Neural progenitor cell (in vitro differentiated cells): ENCODE measurements around the gene THBS1. TPM values are rescaled to one million over a fixed set of nuclear protein-coding genes. Genes with fewer than 3 reads are reported as not detected.

Experiments
- DNase-seq: peaks from one replicate; pipeline ENCODE4 v3.0.0-alpha.2; 2016; ENCODE audit warnings: low spot score
- H2AFZ ChIP-seq: fragments of 200-600 bp; sonication (generic); replicated peaks from 2 replicates; pipeline ENCODE4 v1.6.1; 2016; ENCODE audit warnings: antibody characterized with exemption
- H3F3A ChIP-seq: fragments of 200-600 bp; sonication (generic); 2 replicates; pipeline ENCODE4 v1.6.1; 2016; ENCODE audit warnings: antibody characterized with exemption, low read depth
- H3K27ac ChIP-seq: fragments of 200-600 bp; sonication (generic); 2 replicates; pipeline ENCODE4 v1.5.1; 2016; ENCODE audit warnings: mild to moderate bottlenecking
- H3K27me3 ChIP-seq: fragments of 200-600 bp; sonication (generic); 2 replicates; pipeline ENCODE4 v1.6.1; 2016; ENCODE audit warnings: mild to moderate bottlenecking, moderate library complexity
- H3K36me3 ChIP-seq: fragments of 200-600 bp; sonication (generic); 2 replicates; pipeline ENCODE4 v1.5.1; 2016
- H3K4me1 ChIP-seq: fragments of 200-600 bp; sonication (generic); 2 replicates; pipeline ENCODE4 v1.6.1; 2016; ENCODE audit warnings: mixed run types
- H3K4me2 ChIP-seq: fragments of 200-600 bp; sonication (generic); 2 replicates; pipeline ENCODE4 v1.6.1; 2016
- H3K4me3 ChIP-seq: fragments of 200-600 bp; sonication (generic); 2 replicates; pipeline ENCODE4 v1.5.1; 2016
- H3K79me2 ChIP-seq: fragments of 200-600 bp; sonication (generic); 2 replicates; pipeline ENCODE4 v1.6.1; 2016; ENCODE audit warnings: low read depth
- H3K9ac ChIP-seq: fragments of 200-600 bp; sonication (generic); 2 replicates; pipeline ENCODE4 v1.6.1; 2016
- H3K9me3 ChIP-seq: fragments of 200-600 bp; sonication (generic); 2 replicates; pipeline ENCODE4 v1.5.1; 2016; ENCODE audit warnings: low read depth
- H4K20me1 ChIP-seq: fragments of 200-600 bp; sonication (generic); 2 replicates; pipeline ENCODE4 v1.6.1; 2016; ENCODE audit warnings: low read depth
- H3K27ac Mint-ChIP-seq: 3 replicates; pipeline ENCODE4 v1.8.0; 2021; ENCODE audit warnings: mixed read lengths
- H3K27me3 Mint-ChIP-seq: 2 replicates; pipeline ENCODE4 v1.8.0; 2022; ENCODE audit warnings: low read depth, mild to moderate bottlenecking, inconsistent platforms, moderate library complexity, mixed read lengths; ENCODE audit not compliant: insufficient read depth
- H3K36me3 Mint-ChIP-seq: 3 replicates; pipeline ENCODE4 v1.8.0; 2021; ENCODE audit warnings: mixed read lengths
- H3K4me1 Mint-ChIP-seq: 3 replicates; pipeline ENCODE4 v1.8.0; 2021; ENCODE audit warnings: mixed read lengths
- H3K4me3 Mint-ChIP-seq: 3 replicates; pipeline ENCODE4 v1.8.0; 2021; ENCODE audit warnings: mild to moderate bottlenecking, moderate library complexity, mixed read lengths
- H3K9me3 Mint-ChIP-seq: 3 replicates; pipeline ENCODE4 v1.8.0; 2020; ENCODE audit warnings: mixed read lengths
- EZH2 ChIP-seq: fragments of 200-600 bp; sonication (generic); IDR thresholded peaks from 2 replicates; pipeline ENCODE4 v1.6.1; 2017; ENCODE audit warnings: antibody characterized with exemption, mild to moderate bottlenecking, moderate library complexity
- EZH2phosphoT487 ChIP-seq: fragments of 200-600 bp; sonication (generic); IDR thresholded peaks from 2 replicates; pipeline ENCODE4 v1.6.1; 2017; ENCODE audit warnings: antibody characterized with exemption
- total RNA-seq: library from RNA; depleted of rRNA; stranded (reverse); fragments of >200 nt; gene quantifications from 2 replicates; pipeline ENCODE4 v1.2.3, GENCODE V29; 2015; ENCODE audit warnings: low replicate concordance
- TF ChIP-seq, protein P1 (sequence below): fragments of 200-600 bp; sonication (generic); IDR thresholded peaks from 2 replicates; pipeline ENCODE4 v1.5.1; 2017; ENCODE audit warnings: antibody characterized with exemption, mild to moderate bottlenecking

THBS1 gene
- total RNA-seq, 1 donor from 2014 or later: 14.6 TPM

DNA sequence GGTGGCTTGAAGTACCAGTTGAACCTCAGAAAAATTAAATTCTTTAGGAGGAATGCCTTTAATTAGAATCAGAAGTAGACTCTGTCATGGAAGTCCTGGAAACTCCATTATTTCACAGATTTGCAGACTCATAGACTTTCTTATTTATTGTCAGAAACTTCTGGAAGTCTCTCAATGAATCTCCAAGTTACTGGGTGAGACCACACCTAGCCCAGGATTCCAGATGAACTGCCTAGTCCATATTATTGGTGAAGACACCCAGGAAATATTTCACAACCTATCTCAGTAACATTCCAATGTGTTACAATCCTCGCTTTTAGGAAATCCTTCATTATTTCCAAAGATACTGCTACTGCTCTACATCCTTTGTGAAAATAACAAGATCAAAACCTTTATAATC is 6.5 kb upstream of the THBS1 start:
- Histone ChIP-seq H3K27ac (no peak overlapping the region), H3F3A (peaks cover 18% of the 10 kb centered on the region), H3K79me2 (no peaks in the 10 kb centered on the region), H3K9ac (no peak overlapping the region), H3K9me3 (no peaks in the 10 kb centered on the region), H4K20me1 (no peaks in the 10 kb centered on the region), H3K36me3 (no peaks in the 10 kb centered on the region), H2AFZ (no peak overlapping the region), H3K27me3 (peaks cover 12% of the 10 kb centered on the region), H3K4me2 (no peak overlapping the region), H3K4me3 (no peak overlapping the region), H3K4me1 (peaks cover 28% of the 10 kb centered on the region)
- no peak for TF ChIP-seq EZH2phosphoT487
- no peak for TF ChIP-seq EZH2
- TF ChIP-seq, protein P1, sequence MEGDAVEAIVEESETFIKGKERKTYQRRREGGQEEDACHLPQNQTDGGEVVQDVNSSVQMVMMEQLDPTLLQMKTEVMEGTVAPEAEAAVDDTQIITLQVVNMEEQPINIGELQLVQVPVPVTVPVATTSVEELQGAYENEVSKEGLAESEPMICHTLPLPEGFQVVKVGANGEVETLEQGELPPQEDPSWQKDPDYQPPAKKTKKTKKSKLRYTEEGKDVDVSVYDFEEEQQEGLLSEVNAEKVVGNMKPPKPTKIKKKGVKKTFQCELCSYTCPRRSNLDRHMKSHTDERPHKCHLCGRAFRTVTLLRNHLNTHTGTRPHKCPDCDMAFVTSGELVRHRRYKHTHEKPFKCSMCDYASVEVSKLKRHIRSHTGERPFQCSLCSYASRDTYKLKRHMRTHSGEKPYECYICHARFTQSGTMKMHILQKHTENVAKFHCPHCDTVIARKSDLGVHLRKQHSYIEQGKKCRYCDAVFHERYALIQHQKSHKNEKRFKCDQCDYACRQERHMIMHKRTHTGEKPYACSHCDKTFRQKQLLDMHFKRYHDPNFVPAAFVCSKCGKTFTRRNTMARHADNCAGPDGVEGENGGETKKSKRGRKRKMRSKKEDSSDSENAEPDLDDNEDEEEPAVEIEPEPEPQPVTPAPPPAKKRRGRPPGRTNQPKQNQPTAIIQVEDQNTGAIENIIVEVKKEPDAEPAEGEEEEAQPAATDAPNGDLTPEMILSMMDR: no peak
- peaks cover 5% of the 10 kb centered on the region for H3K9me3 Mint-ChIP-seq
- peaks cover 2% of the 10 kb centered on the region for H3K36me3 Mint-ChIP-seq
- no peaks in the 10 kb centered on the region for H3K27me3 Mint-ChIP-seq
- H3K27ac Mint-ChIP-seq: no peak overlapping the region
- H3K4me1 Mint-ChIP-seq: peaks cover 15% of the 10 kb centered on the region
- DNase-seq: no peak
- H3K4me3 Mint-ChIP-seq: no peak overlapping the region

DNA sequence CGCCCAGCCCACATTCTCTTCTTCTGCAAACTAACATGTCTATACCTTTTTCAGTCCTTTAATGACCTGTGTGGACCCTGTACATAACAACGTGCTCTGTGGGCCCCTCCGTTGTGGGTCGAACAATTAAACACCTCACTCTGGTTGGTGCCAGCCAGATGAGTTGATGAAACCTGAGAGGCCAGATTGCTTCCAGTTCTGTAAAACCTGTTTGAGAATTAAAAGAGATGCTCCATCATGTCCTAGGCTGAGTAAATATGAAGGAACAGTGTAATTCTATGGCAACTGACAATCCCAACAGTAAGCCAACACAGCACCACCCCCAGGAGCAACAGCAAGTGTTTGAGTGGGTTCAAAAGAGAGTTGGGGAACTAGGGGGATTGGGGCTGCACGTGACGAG is 5.7 kb upstream of the THBS1 start:
- H3K9me3 Mint-ChIP-seq: peaks cover 5% of the 10 kb centered on the region
- Histone ChIP-seq H3K4me3 (no peak overlapping the region), H3K9me3 (no peaks in the 10 kb centered on the region), H3K4me2 (no peak overlapping the region), H3K79me2 (no peaks in the 10 kb centered on the region), H2AFZ (no peak overlapping the region), H3K27ac (no peak overlapping the region), H3F3A (peaks cover 12% of the 10 kb centered on the region), H3K9ac (no peak overlapping the region), H3K27me3 (peaks cover 12% of the 10 kb centered on the region), H4K20me1 (no peaks in the 10 kb centered on the region), H3K36me3 (no peaks in the 10 kb centered on the region), H3K4me1 (peaks cover 26% of the 10 kb centered on the region)
- no peaks in the 10 kb centered on the region for H3K27me3 Mint-ChIP-seq
- peaks cover 2% of the 10 kb centered on the region for H3K36me3 Mint-ChIP-seq
- H3K27ac Mint-ChIP-seq: no peak overlapping the region
- peaks cover 19% of the 10 kb centered on the region for H3K4me1 Mint-ChIP-seq
- DNase-seq: no peak
- TF ChIP-seq EZH2phosphoT487 (no peak), EZH2 (no peak)
- TF ChIP-seq, protein P1: no peak
- H3K4me3 Mint-ChIP-seq: no peak overlapping the region

DNA sequence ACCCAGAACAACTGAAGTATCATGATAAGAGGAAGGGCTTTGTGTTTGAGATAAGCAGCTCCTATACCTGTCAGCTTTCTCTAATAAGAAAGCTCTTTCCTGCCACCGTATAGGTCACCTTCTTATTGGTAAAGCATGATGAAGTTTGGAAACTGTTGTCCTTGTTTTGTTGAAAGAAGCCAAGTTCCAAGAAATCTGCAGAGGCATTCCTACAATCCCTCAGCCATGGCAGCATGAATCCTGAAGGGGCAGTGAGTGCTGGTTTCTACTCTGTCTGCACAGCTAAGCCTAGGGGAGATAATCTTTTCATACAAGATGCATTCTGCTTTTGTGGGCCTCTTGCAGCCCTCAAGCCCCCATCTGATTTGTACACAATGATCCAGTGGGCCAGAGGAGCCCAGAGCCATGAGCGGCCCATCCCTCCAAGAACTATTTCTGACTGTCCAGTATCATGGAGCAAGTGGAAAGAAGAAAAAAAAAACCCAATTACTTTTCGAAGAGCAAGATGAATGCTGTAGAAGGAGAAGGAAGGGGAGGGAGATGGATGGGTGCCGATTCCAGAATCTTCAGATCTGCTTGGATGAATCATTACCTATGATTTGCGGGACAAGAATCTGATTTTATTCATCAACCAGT is 1.9 kb upstream of the THBS1 start:
- H3K36me3 ChIP-seq: no peaks in the 10 kb centered on the region
- Mint-ChIP-seq H3K4me3 (peak overlapping the region; percentile 90), H3K9me3 (peaks cover 5% of the 10 kb centered on the region), H3K27me3 (peaks cover 6% of the 10 kb centered on the region), H3K4me1 (peaks cover 38% of the 10 kb centered on the region), H3K36me3 (peaks cover 10% of the 10 kb centered on the region), H3K27ac (peak overlapping the region; percentile 94)
- peaks cover 12% of the 10 kb centered on the region for H3K27me3 ChIP-seq
- H3K9ac ChIP-seq: no peak overlapping the region
- peaks cover 19% of the 10 kb centered on the region for H3K4me1 ChIP-seq
- no peak overlapping the region for H2AFZ ChIP-seq
- no peak overlapping the region for H3K27ac ChIP-seq
- no peaks in the 10 kb centered on the region for H4K20me1 ChIP-seq
- peak; percentile 50 for DNase-seq
- H3K9me3 ChIP-seq: no peaks in the 10 kb centered on the region
- no peak overlapping the region for H3K4me3 ChIP-seq
- peaks cover 8% of the 10 kb centered on the region for H3K79me2 ChIP-seq
- TF ChIP-seq EZH2 (no peak), EZH2phosphoT487 (no peak)
- TF ChIP-seq, protein P1: no peak
- peak overlapping the region; percentile 84 for H3K4me2 ChIP-seq
- no peaks in the 10 kb centered on the region for H3F3A ChIP-seq
